Measurements from ENCODE around the gene SLC6A6.
A peak's percentile ranks its signal among the peaks of the same experiment; 100 is the strongest.

SLC6A6 gene

DNA sequence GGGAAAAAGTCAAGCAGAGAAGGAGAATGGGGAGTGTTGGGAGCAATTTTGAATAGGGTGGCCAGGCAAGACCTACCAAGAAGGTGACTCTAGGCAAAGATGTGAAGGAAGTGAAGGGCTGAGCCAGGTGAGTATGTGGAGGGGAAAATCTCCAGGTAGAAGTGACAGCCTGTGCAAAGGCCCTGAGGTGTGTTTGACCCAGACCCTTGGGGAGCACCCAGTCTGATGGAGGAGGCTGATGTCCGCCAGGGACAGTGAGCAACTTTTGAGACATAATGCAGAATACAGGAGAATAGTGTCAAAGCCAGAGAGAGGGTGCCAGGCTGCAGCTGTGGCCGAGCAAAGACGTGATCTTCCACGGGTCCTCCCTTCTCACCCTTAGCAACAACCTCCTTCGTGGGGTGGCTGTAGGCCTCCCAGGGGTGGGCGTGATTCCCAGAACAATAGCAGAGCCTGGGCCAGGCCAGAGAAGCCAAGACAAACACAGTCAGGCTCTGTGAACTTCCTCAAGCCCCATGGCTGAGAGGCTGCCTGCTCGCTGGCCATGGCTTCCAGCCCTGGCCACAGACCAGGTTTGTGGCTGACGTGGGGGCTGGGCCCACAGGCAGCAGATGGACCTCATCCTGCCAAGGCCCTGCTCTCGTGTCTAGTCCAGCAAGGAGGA is 58.1 kb downstream of the SLC6A6 start:
- peak; percentile 94 for DNase-seq (ENCODE audit: low read depth)
- H3K4me3 ChIP-seq (ENCODE audit: low read depth, low read length): no peak overlapping the region

DNA sequence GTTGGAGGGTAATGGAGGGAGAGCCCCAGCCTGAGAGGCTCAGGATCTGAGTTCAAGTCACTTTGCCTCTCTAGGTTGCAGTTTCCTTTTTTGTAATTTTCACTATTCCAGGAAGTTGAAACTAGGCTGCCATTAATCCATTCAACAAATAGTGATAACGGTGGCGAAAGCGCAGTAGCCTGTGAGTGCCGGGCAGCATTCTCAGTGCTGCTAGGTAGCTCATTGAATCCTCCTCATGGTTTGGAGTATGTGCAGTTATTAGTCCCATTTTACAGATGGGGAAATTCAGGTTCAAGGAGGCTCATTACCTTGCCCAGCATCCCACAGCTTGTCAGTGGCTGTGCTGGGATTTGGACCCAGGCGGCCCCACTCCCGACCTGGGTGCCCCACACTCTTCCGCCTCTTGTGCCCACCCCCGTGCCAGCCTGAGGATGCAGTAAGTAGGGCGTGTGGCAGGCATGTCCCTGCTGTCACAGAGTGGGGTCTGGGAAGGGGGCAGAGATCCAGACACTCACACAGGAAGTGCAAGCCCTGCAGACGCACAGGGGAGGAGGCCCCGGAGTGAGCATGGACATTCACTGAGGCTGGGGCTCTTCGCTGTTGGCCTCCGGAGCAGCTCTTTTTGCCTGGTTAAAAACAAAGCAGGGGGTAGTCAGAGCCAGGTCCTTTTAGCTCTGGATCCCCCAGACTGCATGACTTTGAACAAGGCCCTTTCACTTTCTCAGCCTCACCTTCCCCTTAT is 58.8 kb downstream of the SLC6A6 start:
- no peak overlapping the region for H3K4me3 ChIP-seq (ENCODE audit: low read depth, low read length)
- DNase-seq (ENCODE audit: low read depth): no peak

- no peak for DNase-seq (ENCODE audit: low read depth)
- no peak overlapping the region for H3K4me3 ChIP-seq (ENCODE audit: low read depth, low read length)
Measured at GRCh38 chr3:14461748-14462324, 59.4 kb downstream of the SLC6A6 start.

GRCh38 chr3:14462738-14463137 is 60.3 kb downstream of the SLC6A6 start:
- no peak overlapping the region for H3K4me3 ChIP-seq (ENCODE audit: low read depth, low read length)
- no peak for DNase-seq (ENCODE audit: low read depth)

GRCh38 chr3:14463330-14464140 is 61.1 kb downstream of the SLC6A6 start:
- H3K4me3 ChIP-seq (ENCODE audit: low read depth, low read length): no peak overlapping the region
- DNase-seq (ENCODE audit: low read depth): no peak

- no peak for DNase-seq (ENCODE audit: low read depth)
- no peak overlapping the region for H3K4me3 ChIP-seq (ENCODE audit: low read depth, low read length)
Measured at GRCh38 chr3:14464141-14464465, 61.7 kb downstream of the SLC6A6 start.

- no peak for DNase-seq (ENCODE audit: low read depth)
- no peak overlapping the region for H3K4me3 ChIP-seq (ENCODE audit: low read depth, low read length)
Measured at GRCh38 chr3:14464521-14464920, 62.1 kb downstream of the SLC6A6 start.

- H3K4me3 ChIP-seq (ENCODE audit: low read depth, low read length): no peak overlapping the region
- no peak for DNase-seq (ENCODE audit: low read depth)
Measured at GRCh38 chr3:14465425-14465824, 63.0 kb downstream of the SLC6A6 start.

- no peak overlapping the region for H3K4me3 ChIP-seq (ENCODE audit: low read depth, low read length)
- DNase-seq (ENCODE audit: low read depth): no peak
Measured at GRCh38 chr3:14466179-14466903, 63.9 kb downstream of the SLC6A6 start.

- no peak for DNase-seq (ENCODE audit: low read depth)
- H3K4me3 ChIP-seq (ENCODE audit: low read depth, low read length): no peak overlapping the region
Measured at GRCh38 chr3:14467814-14468620, 65.6 kb downstream of the SLC6A6 start.

GRCh38 chr3:14468621-14468981 is 66.2 kb downstream of the SLC6A6 start:
- H3K4me3 ChIP-seq (ENCODE audit: low read depth, low read length): no peak overlapping the region
- DNase-seq (ENCODE audit: low read depth): no peak

GRCh38 chr3:14470461-14470860 is 68.1 kb downstream of the SLC6A6 start:
- H3K4me3 ChIP-seq (ENCODE audit: low read depth, low read length): no peak overlapping the region
- no peak for DNase-seq (ENCODE audit: low read depth)

DNA sequence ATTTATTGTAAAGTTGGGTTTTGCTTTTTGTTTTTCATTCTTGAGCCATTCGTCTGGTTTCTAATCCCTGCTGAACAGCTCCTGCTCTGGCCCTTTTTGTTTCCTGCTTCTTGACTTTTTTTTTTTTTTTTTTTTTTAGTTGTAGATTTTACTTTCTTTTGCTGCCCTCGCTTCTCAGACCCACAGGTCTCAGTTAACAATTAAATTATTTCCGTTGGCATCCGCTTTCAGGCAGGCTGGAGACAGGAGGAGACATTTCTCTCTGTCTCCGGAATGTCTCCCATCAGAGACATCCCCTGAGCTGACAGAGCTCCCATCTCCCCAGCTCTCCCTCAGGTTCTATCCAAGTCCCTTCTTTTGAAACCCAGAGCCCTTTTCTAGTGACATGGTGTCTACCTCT is 68.6 kb downstream of the SLC6A6 start:
- DNase-seq (ENCODE audit: low read depth): no peak
- H3K4me3 ChIP-seq (ENCODE audit: low read depth, low read length): no peak overlapping the region

DNA sequence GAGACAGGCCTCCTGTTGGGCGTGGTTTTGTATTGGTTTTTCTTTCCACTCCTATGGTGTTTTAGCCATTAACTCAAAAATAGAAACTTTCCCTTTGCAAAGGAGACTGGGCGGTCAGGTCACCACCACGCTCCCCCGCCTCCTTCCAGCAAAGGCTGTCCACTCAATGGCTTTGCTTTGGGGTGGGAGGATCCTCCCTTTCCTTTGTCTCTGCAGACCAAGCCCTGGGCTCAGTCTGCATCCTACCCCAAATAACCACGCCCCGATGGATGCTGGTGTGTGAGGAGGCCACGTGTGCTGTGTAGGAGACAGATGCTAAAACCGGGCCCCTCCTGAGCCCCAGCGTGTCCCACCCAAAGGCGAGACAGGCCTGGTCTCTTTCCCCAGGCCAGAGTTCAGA is 69.3 kb downstream of the SLC6A6 start:
- DNase-seq (ENCODE audit: low read depth): no peak
- no peak overlapping the region for H3K4me3 ChIP-seq (ENCODE audit: low read depth, low read length)

- DNase-seq (ENCODE audit: low read depth): peak; percentile 73
- no peak overlapping the region for H3K4me3 ChIP-seq (ENCODE audit: low read depth, low read length)
Measured at GRCh38 chr3:14472471-14473351, 70.3 kb downstream of the SLC6A6 start.

- H3K4me3 ChIP-seq (ENCODE audit: low read depth, low read length): no peak overlapping the region
- no peak for DNase-seq (ENCODE audit: low read depth)
Measured at GRCh38 chr3:14473411-14473891, 71.0 kb downstream of the SLC6A6 start.

DNA sequence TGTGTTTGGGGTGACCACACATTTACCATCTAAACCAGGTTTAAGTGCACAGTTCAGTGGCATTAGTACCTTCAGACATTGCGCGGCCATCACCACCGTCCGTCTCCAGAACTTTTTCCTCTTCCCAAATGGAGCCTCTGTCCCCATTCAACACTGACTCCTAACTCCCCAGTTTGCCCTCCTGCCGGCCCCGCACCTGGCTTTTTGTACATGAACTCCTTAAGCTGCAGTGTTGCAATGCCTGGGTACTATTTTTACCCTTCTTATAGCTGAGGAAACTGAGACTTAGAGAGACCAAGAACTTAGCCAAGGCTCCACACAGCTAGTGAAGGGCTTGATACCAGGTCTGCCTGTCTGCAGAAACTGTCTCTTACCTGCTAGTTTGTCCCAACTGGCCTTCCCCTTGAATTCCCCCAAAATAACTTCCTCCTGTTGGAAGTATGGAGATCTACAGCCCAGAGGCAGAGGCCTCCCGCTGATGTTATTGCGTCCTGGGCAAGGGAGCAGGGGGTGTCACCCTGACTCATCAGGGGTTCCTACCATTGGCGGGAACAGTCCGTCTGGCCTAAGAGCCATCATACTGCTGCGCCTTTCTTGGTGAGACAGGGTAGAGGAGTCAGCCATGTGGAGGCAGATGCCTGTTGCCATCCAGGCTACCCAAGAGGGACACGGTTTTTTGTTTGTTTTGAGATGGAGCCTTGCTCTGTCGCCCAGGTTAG is 72.1 kb downstream of the SLC6A6 start:
- no peak overlapping the region for H3K4me3 ChIP-seq (ENCODE audit: low read depth, low read length)
- no peak for DNase-seq (ENCODE audit: low read depth)
